ENCODE measurements around the gene PRICKLE3. TPM values are rescaled to one million over a fixed set of nuclear protein-coding genes. Genes with fewer than 3 reads are reported as not detected.
A peak's percentile ranks its signal among the peaks of the same experiment; 100 is the strongest.

The PRICKLE3 gene
- total and polyA plus RNA-seq, 7 experiments from 2014 or later = 1.4 to 19.8 (median 9.0) TPM

DNA sequence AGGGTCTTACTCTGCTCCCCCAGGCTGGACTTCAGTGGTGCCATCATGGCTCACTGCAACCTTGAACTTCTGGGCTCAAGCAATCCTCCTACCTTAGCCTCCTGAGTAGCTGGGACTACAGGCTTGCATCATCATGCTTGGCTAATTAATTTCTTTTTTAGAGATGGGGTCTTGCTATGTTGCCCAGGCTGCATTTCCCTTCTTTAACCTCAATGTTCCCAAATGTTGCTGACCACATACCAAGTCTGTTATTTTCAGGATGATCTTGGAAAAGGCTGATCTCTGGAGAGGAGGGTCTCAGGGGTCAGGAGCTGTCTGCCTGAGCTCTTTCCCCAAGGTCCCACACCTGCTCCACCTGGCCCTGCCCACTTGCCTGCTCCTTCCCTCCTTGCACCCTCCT, 33.9 kb upstream of the PRICKLE3 start:
- Mint-ChIP-seq H3K9me3 (no peaks in the 10 kb centered on the region), H3K27ac (no peak overlapping the region), H3K4me1 (peaks cover 0 to 4% (median 0%) of the 10 kb centered on the region in 7 donors), H3K4me3 (no peak overlapping the region), H3K36me3 (no peaks in the 10 kb centered on the region), H3K27me3 (peaks cover 0 to 10% (median 0%) of the 10 kb centered on the region in 5 donors)
- Histone ChIP-seq H3K4me3 (ENCODE audit: low read length) (no peak overlapping the region), H3K36me3 (ENCODE audit: control insufficient read depth in 2 of 3, insufficient read depth in 3 of 3, low read length in 3 of 3) (no peaks in the 10 kb centered on the region), H3K27ac (ENCODE audit: low read depth, low read length) (no peak overlapping the region), H3K4me1 (ENCODE audit: control insufficient read depth in 2 of 2, insufficient read depth in 2 of 2, low read length in 2 of 2) (no peaks in the 10 kb centered on the region), H3K27me3 (ENCODE audit: control insufficient read depth in 2 of 2, insufficient read depth in 2 of 2, low read length in 2 of 2) (no peaks in the 10 kb centered on the region), H3K9me3 (ENCODE audit: control insufficient read depth in 2 of 3, low read length in 3 of 3) (no peaks in the 10 kb centered on the region)
- ATAC-seq = no peak
- CTCF ChIA-PET = no interaction called here
- intact Hi-C loops (cut with micrococcal nuclease) = no loop called here
- POLR2A ChIA-PET = interaction anchor here (0.6 kb wide), 1 partner anchor 40 kb away, joined by 3 read pairs; no protein-coding TSS in a partner anchor
- DNase-seq = no peak

DNA sequence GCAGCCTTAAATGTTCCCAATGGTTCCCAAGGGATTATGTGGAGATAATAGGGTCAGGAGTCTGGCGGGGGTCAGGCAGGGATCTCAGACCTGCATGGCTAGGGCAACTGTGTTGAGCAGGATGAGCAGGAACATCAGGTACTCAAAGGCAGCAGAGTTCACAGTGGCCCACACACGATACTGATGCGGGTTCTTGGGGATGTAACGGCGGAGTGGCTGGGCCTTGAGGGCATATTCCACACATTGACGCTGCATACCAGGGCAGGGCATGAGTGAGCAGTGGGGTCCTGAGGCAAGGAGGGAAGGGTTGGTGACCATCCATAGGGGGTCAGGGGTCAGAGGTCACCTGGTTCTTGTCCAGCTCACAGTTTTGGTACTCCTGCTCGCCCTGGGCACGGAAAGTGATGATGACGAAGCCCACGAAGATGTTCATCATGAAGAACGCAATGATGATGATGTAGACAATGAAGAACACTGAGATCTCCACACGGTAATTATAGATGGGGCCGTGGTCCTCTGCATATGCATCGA, 28.9 kb upstream of the PRICKLE3 start:
- no peak for DNase-seq
- H3K27me3 ChIP-seq (ENCODE audit: control insufficient read depth in 2 of 2, insufficient read depth in 2 of 2, low read length in 2 of 2) = no peaks in the 10 kb centered on the region
- H3K4me1 ChIP-seq (ENCODE audit: control insufficient read depth in 2 of 2, insufficient read depth in 2 of 2, low read length in 2 of 2) = no peaks in the 10 kb centered on the region
- Mint-ChIP-seq H3K36me3 (peaks cover 0 to 3% (median 0%) of the 10 kb centered on the region in 5 donors), H3K27me3 (peaks cover 0 to 8% (median 0%) of the 10 kb centered on the region in 5 donors), H3K27ac (no peak overlapping the region), H3K9me3 (peaks cover 0 to 4% (median 0%) of the 10 kb centered on the region in 11 donors), H3K4me1 (no peaks in the 10 kb centered on the region), H3K4me3 (no peak overlapping the region)
- H3K27ac ChIP-seq (ENCODE audit: low read depth, low read length) = no peak overlapping the region
- no peak overlapping the region for H3K4me3 ChIP-seq (ENCODE audit: low read length)
- POLR2A ChIA-PET = interaction anchor here (0.5 kb wide), 1 partner anchor 25 kb away, joined by 4 read pairs; no protein-coding TSS in a partner anchor
- no peak for ATAC-seq
- intact Hi-C loops (cut with micrococcal nuclease) = no loop called here
- CTCF ChIA-PET = no interaction called here
- H3K36me3 ChIP-seq (ENCODE audit: control insufficient read depth in 2 of 3, insufficient read depth in 3 of 3, low read length in 3 of 3) = no peaks in the 10 kb centered on the region
- no peaks in the 10 kb centered on the region for H3K9me3 ChIP-seq (ENCODE audit: control insufficient read depth in 2 of 3, low read length in 3 of 3)

DNA sequence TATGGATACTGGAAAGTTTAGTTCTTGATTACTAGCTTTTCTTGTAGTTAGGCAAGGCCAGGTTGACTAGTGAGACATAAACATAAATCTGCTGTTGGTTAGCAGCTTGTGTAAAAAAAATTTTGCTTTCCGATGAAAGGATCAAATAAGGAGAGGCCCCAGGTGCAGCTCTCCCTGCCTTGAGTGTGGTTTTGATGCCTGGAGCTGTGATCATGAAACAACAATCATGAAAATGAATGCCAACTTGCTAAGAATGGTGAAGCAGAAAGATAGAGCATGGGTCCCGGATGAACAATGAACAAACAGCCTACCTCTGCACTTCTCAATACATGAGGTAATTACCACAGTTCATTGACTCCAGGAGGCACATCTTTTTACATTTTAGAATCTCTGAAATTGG, 28.2 kb upstream of the PRICKLE3 start:
- no peaks in the 10 kb centered on the region for H3K4me1 Mint-ChIP-seq
- Histone ChIP-seq H3K27me3 (ENCODE audit: control insufficient read depth in 2 of 2, insufficient read depth in 2 of 2, low read length in 2 of 2) (no peaks in the 10 kb centered on the region), H3K9me3 (ENCODE audit: control insufficient read depth in 2 of 3, low read length in 3 of 3) (no peaks in the 10 kb centered on the region), H3K36me3 (ENCODE audit: control insufficient read depth in 2 of 3, insufficient read depth in 3 of 3, low read length in 3 of 3) (no peaks in the 10 kb centered on the region), H3K4me1 (ENCODE audit: control insufficient read depth in 2 of 2, insufficient read depth in 2 of 2, low read length in 2 of 2) (no peaks in the 10 kb centered on the region), H3K27ac (ENCODE audit: low read depth, low read length) (no peak overlapping the region), H3K4me3 (ENCODE audit: low read length) (no peak overlapping the region)
- DNase-seq = no peak
- H3K4me3 Mint-ChIP-seq = no peak overlapping the region
- H3K27me3 Mint-ChIP-seq = peaks cover 0 to 8% (median 0%) of the 10 kb centered on the region in 5 donors
- ATAC-seq = no peak
- H3K36me3 Mint-ChIP-seq = peaks cover 0 to 3% (median 0%) of the 10 kb centered on the region in 5 donors
- CTCF ChIA-PET = no interaction called here
- intact Hi-C loops (cut with micrococcal nuclease) = no loop called here
- POLR2A ChIA-PET = interaction anchor here (0.5 kb wide), 1 partner anchor 24 kb away, joined by 4 read pairs; no protein-coding TSS in a partner anchor
- no peak overlapping the region for H3K27ac Mint-ChIP-seq
- peaks cover 0 to 4% (median 0%) of the 10 kb centered on the region in 11 donors for H3K9me3 Mint-ChIP-seq

DNA sequence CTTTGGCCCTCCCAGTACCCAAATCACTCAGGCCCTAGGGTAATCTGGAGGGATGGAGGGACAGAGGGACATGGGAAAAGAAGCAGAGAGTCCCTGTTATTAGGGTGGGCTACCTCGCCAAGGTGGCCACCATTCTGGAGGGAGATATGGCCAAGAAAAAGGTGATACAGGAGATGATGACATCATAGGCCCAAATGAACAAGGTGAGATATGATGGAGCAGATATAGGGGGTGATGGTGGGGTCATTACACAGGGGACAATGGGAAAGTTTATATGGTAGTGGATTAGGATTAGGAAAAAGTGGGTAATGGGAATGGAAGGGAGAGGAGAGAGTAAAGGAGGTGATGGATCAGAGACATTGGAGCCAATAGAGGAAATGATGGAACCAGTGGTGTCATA, 26.7 kb upstream of the PRICKLE3 start:
- ChIA-PET POLR2A (no interaction called here), CTCF (no interaction called here)
- no peaks in the 10 kb centered on the region for H3K4me1 Mint-ChIP-seq
- H3K9me3 ChIP-seq (ENCODE audit: control insufficient read depth in 2 of 3, low read length in 3 of 3) = no peaks in the 10 kb centered on the region
- no peak overlapping the region for H3K27ac Mint-ChIP-seq
- DNase-seq (no peak), ATAC-seq (no peak)
- no peaks in the 10 kb centered on the region for H3K4me1 ChIP-seq (ENCODE audit: control insufficient read depth in 2 of 2, insufficient read depth in 2 of 2, low read length in 2 of 2)
- H3K27me3 ChIP-seq (ENCODE audit: control insufficient read depth in 2 of 2, insufficient read depth in 2 of 2, low read length in 2 of 2) = no peaks in the 10 kb centered on the region
- H3K27me3 Mint-ChIP-seq = peaks cover 0 to 8% (median 0%) of the 10 kb centered on the region in 5 donors
- H3K4me3 ChIP-seq (ENCODE audit: low read length) = no peak overlapping the region
- intact Hi-C loops (cut with micrococcal nuclease) = no loop called here
- H3K36me3 Mint-ChIP-seq = peaks cover 0 to 3% (median 0%) of the 10 kb centered on the region in 5 donors
- peaks cover 0 to 4% (median 0%) of the 10 kb centered on the region in 11 donors for H3K9me3 Mint-ChIP-seq
- H3K4me3 Mint-ChIP-seq = no peak overlapping the region
- H3K36me3 ChIP-seq (ENCODE audit: control insufficient read depth in 2 of 3, insufficient read depth in 3 of 3, low read length in 3 of 3) = no peaks in the 10 kb centered on the region
- H3K27ac ChIP-seq (ENCODE audit: low read depth, low read length) = no peak overlapping the region

DNA sequence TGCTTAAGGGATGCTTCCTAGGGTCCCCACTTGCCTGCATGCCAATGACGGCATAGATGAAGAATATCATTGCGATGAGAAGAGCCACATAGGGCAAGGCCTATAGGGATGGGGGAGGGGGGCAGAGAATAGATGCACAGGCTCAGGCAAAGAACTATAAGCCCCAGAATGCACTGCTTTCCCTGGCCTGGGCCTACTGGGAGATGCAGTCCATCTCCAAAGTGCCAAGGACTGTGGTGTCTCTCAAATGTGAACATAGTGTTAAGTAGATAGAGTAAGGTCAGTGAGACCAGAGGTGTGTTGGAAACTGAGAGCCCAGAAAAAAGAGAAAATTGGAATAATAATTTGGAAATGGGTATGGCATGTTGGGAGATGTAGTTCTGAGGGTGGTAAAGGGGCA, 26.0 kb upstream of the PRICKLE3 start:
- H3K4me3 ChIP-seq (ENCODE audit: low read length) = no peak overlapping the region
- no peak for DNase-seq
- no peaks in the 10 kb centered on the region for H3K9me3 ChIP-seq (ENCODE audit: control insufficient read depth in 2 of 3, low read length in 3 of 3)
- Mint-ChIP-seq H3K36me3 (peaks cover 0 to 3% (median 0%) of the 10 kb centered on the region in 5 donors), H3K4me1 (no peaks in the 10 kb centered on the region), H3K27me3 (peaks cover 0 to 8% (median 0%) of the 10 kb centered on the region in 5 donors), H3K9me3 (peaks cover 0 to 4% (median 0%) of the 10 kb centered on the region in 11 donors), H3K27ac (peak overlapping the region in 2 of 9 donors; percentile 2 to 48), H3K4me3 (no peak overlapping the region)
- ATAC-seq = no peak
- no peaks in the 10 kb centered on the region for H3K36me3 ChIP-seq (ENCODE audit: control insufficient read depth in 2 of 3, insufficient read depth in 3 of 3, low read length in 3 of 3)
- POLR2A ChIA-PET = no interaction called here
- no peak overlapping the region for H3K27ac ChIP-seq (ENCODE audit: low read depth, low read length)
- no peaks in the 10 kb centered on the region for H3K4me1 ChIP-seq (ENCODE audit: control insufficient read depth in 2 of 2, insufficient read depth in 2 of 2, low read length in 2 of 2)
- intact Hi-C loops (cut with micrococcal nuclease) = no loop called here
- CTCF ChIA-PET = no interaction called here
- H3K27me3 ChIP-seq (ENCODE audit: control insufficient read depth in 2 of 2, insufficient read depth in 2 of 2, low read length in 2 of 2) = no peaks in the 10 kb centered on the region

DNA sequence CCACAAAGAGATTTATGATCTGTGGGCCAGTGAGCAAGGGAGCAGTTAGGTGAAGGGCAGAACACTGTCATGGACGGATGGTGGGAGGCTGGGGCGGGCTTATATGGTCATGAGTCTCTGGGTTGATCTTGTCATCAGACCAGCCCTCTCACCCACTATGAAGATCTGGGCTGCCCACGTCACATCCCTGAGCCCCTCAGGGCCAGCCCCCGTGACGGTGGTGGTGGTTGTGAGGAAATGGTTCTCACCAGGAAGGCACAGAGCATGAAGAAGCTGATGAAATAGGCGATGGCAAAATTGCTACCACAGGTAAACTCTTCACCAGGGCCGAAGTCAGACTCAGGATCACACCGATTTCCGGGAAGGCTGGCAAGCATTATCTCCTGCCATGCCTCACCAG, 24.9 kb upstream of the PRICKLE3 start:
- Mint-ChIP-seq H3K27ac (no peak overlapping the region), H3K27me3 (peaks cover 0 to 8% (median 0%) of the 10 kb centered on the region in 5 donors)
- no peak overlapping the region for H3K4me3 ChIP-seq (ENCODE audit: low read length)

DNA sequence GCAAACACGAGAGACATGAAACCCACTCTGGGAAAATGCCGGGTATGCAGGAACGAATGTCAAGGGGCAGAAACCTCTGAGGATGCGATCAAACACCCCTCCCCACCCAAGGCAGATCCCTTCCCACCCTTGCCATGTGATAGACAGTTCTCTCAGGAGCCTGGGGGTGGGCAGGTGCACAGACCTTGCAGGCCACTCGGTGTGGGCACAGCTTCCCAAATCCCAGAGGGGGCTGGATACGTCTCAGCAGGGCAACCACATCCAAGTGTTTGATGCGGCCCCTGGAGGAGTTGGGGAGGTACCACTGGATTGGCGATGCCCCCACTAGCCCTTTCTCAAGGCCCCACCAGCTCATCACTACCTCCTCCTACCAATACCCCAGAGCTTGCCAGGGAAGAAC, 24.2 kb upstream of the PRICKLE3 start:
- Histone ChIP-seq H3K36me3 (ENCODE audit: control insufficient read depth in 2 of 3, insufficient read depth in 3 of 3, low read length in 3 of 3) (no peaks in the 10 kb centered on the region), H3K27me3 (ENCODE audit: control insufficient read depth in 2 of 2, insufficient read depth in 2 of 2, low read length in 2 of 2) (no peaks in the 10 kb centered on the region), H3K27ac (ENCODE audit: low read depth, low read length) (no peak overlapping the region), H3K4me1 (ENCODE audit: control insufficient read depth in 2 of 2, insufficient read depth in 2 of 2, low read length in 2 of 2) (no peaks in the 10 kb centered on the region), H3K4me3 (ENCODE audit: low read length) (no peak overlapping the region), H3K9me3 (ENCODE audit: control insufficient read depth in 2 of 3, low read length in 3 of 3) (no peaks in the 10 kb centered on the region)
- CTCF ChIA-PET = no interaction called here
- H3K4me3 Mint-ChIP-seq = peak overlapping the region in 1 of 10 donors; percentile 46
- POLR2A ChIA-PET = no interaction called here
- no peak for ATAC-seq
- peaks cover 0 to 4% (median 0%) of the 10 kb centered on the region in 11 donors for H3K9me3 Mint-ChIP-seq
- H3K4me1 Mint-ChIP-seq = no peaks in the 10 kb centered on the region
- H3K27me3 Mint-ChIP-seq = peaks cover 0 to 8% (median 0%) of the 10 kb centered on the region in 5 donors
- H3K36me3 Mint-ChIP-seq = peaks cover 0 to 3% (median 0%) of the 10 kb centered on the region in 5 donors
- H3K27ac Mint-ChIP-seq = no peak overlapping the region
- DNase-seq = no peak
- intact Hi-C loops (cut with micrococcal nuclease) = no loop called here

More for the DNA sequence above, 24.9 kb upstream of the PRICKLE3 start:
- ChIA-PET POLR2A (no interaction called here), CTCF (no interaction called here)
- ATAC-seq = no peak
- Histone ChIP-seq H3K36me3 (ENCODE audit: control insufficient read depth in 2 of 3, insufficient read depth in 3 of 3, low read length in 3 of 3) (no peaks in the 10 kb centered on the region), H3K9me3 (ENCODE audit: control insufficient read depth in 2 of 3, low read length in 3 of 3) (no peaks in the 10 kb centered on the region), H3K27me3 (ENCODE audit: control insufficient read depth in 2 of 2, insufficient read depth in 2 of 2, low read length in 2 of 2) (no peaks in the 10 kb centered on the region), H3K4me1 (ENCODE audit: control insufficient read depth in 2 of 2, insufficient read depth in 2 of 2, low read length in 2 of 2) (no peaks in the 10 kb centered on the region), H3K27ac (ENCODE audit: low read depth, low read length) (no peak overlapping the region)
- Mint-ChIP-seq H3K9me3 (peaks cover 0 to 4% (median 0%) of the 10 kb centered on the region in 11 donors), H3K4me1 (no peaks in the 10 kb centered on the region), H3K36me3 (peaks cover 0 to 3% (median 0%) of the 10 kb centered on the region in 5 donors), H3K4me3 (no peak overlapping the region)
- intact Hi-C loops (cut with micrococcal nuclease) = no loop called here
- no peak for DNase-seq
